DOHH2 (cell line): ENCODE measurements around the gene CLTCL1.
"Not testable (repeated sequence)": the region's sequence is repeated elsewhere in the genome, so short reads cannot be mapped to it uniquely, and the experiment has no call there.

Source experiments
- H3F3A ChIP-seq: fragments of 200-600 bp; sonication (generic), shearing (Covaris generic); 2 replicates; pipeline ENCODE4 v1.6.0; 2016; ENCODE audit warnings: antibody characterized with exemption, mild to moderate bottlenecking; ENCODE audit not compliant: control insufficient read depth, insufficient read depth
- H3K27ac ChIP-seq: fragments of 200-600 bp; sonication (generic); 2 replicates; pipeline ENCODE4 v1.5.1; 2014; ENCODE audit warnings: low read depth, mild to moderate bottlenecking, low read length, moderate library complexity
- H3K27me3 ChIP-seq: fragments of 200-600 bp; sonication (generic); 2 replicates; pipeline ENCODE4 v1.6.1; 2014; ENCODE audit warnings: mild to moderate bottlenecking, low read length, mixed read lengths; ENCODE audit not compliant: control insufficient read depth
- H3K36me3 ChIP-seq: fragments of 200-600 bp; sonication (generic); 2 replicates; pipeline ENCODE4 v1.6.1; 2014; ENCODE audit warnings: mild to moderate bottlenecking, low read length, moderate library complexity, mixed read lengths; ENCODE audit not compliant: control insufficient read depth
- H3K4me1 ChIP-seq: fragments of 200-600 bp; sonication (generic); 2 replicates; pipeline ENCODE4 v1.6.1; 2014; ENCODE audit warnings: mild to moderate bottlenecking, low read length, mixed read lengths; ENCODE audit not compliant: control insufficient read depth
- H3K4me2 ChIP-seq: fragments of 200-600 bp; sonication (generic); 2 replicates; pipeline ENCODE4 v1.6.0; 2014; ENCODE audit warnings: mild to moderate bottlenecking, low read length, moderate library complexity
- H3K4me3 ChIP-seq: fragments of 200-600 bp; sonication (generic); 2 replicates; pipeline ENCODE4 v1.5.1; 2014; ENCODE audit warnings: mild to moderate bottlenecking, low read length, mixed read lengths
- H3K79me2 ChIP-seq: fragments of 200-600 bp; sonication (generic); 2 replicates; pipeline ENCODE4 v1.6.1; 2014; ENCODE audit warnings: mild to moderate bottlenecking, low read length, mixed read lengths; ENCODE audit not compliant: control insufficient read depth
- H3K9me2 ChIP-seq: fragments of 200-600 bp; sonication (generic); replicated peaks from 2 replicates; pipeline ENCODE4 v1.6.1; 2014; ENCODE audit warnings: mild to moderate bottlenecking, low read length, mixed read lengths; ENCODE audit not compliant: control insufficient read depth
- H3K9me3 ChIP-seq: fragments of 200-600 bp; sonication (generic); 2 replicates; pipeline ENCODE4 v1.6.1; 2014; ENCODE audit warnings: antibody characterized with exemption, low read length, mixed read lengths; ENCODE audit not compliant: control insufficient read depth, insufficient read depth
- H4K20me1 ChIP-seq: fragments of 200-600 bp; sonication (generic); 2 replicates; pipeline ENCODE4 v1.6.0; 2014; ENCODE audit warnings: low read depth, mild to moderate bottlenecking, antibody characterized with exemption, low read length, moderate library complexity; ENCODE audit not compliant: control insufficient read depth, insufficient read depth
- EZH2phosphoT487 ChIP-seq: fragments of 200-600 bp; sonication (generic); IDR thresholded peaks from 2 replicates; pipeline ENCODE4 v1.6.1; 2017; ENCODE audit warnings: borderline replicate concordance, mild to moderate bottlenecking, antibody characterized with exemption, low read length, moderate library complexity, mixed read lengths
- TF ChIP-seq, protein P1 (sequence below): fragments of 200-600 bp; sonication (generic); IDR thresholded peaks from one replicate; pipeline ENCODE4 v1.5.1; 2014; ENCODE audit warnings: antibody characterized with exemption, mild to moderate bottlenecking, low read depth, low read length; ENCODE audit not compliant: poor library complexity, severe bottlenecking

CLTCL1 gene

DNA sequence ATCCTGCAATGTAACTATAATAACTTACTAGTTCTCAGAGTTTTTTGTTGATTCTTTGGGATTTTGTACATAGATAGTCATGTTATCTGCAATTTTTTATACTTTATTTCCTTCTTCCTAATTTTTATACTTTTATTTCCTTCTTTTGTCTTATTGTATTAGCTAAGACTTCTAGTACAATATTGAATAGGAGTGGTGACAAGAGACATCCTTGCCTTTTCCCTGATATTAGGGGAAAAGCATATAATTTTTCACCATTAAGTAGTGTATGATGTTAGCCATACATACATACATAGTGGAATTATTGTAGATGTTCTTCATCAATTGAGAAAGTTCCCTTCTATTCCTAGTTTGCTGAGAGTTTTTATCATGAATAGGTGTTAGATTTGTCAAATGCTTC is 27.8 kb upstream of the CLTCL1 start:
- Histone ChIP-seq H3K27ac (no peak overlapping the region), H3K36me3 (no peaks in the 10 kb centered on the region), H3K4me2 (no peak overlapping the region), H3K79me2 (no peaks in the 10 kb centered on the region), H4K20me1 (no peaks in the 10 kb centered on the region), H3F3A (no peaks in the 10 kb centered on the region), H3K9me3 (peaks cover 10% of the 10 kb centered on the region; the same call in 1 of the 2 replicates), H3K4me1 (no peaks in the 10 kb centered on the region), H3K4me3 (no peak overlapping the region), H3K27me3 (no peaks in the 10 kb centered on the region), H3K9me2 (no peaks in the 10 kb centered on the region)
- TF ChIP-seq EZH2phosphoT487 = no peak
- TF ChIP-seq, protein P1, sequence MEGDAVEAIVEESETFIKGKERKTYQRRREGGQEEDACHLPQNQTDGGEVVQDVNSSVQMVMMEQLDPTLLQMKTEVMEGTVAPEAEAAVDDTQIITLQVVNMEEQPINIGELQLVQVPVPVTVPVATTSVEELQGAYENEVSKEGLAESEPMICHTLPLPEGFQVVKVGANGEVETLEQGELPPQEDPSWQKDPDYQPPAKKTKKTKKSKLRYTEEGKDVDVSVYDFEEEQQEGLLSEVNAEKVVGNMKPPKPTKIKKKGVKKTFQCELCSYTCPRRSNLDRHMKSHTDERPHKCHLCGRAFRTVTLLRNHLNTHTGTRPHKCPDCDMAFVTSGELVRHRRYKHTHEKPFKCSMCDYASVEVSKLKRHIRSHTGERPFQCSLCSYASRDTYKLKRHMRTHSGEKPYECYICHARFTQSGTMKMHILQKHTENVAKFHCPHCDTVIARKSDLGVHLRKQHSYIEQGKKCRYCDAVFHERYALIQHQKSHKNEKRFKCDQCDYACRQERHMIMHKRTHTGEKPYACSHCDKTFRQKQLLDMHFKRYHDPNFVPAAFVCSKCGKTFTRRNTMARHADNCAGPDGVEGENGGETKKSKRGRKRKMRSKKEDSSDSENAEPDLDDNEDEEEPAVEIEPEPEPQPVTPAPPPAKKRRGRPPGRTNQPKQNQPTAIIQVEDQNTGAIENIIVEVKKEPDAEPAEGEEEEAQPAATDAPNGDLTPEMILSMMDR = no peak

DNA sequence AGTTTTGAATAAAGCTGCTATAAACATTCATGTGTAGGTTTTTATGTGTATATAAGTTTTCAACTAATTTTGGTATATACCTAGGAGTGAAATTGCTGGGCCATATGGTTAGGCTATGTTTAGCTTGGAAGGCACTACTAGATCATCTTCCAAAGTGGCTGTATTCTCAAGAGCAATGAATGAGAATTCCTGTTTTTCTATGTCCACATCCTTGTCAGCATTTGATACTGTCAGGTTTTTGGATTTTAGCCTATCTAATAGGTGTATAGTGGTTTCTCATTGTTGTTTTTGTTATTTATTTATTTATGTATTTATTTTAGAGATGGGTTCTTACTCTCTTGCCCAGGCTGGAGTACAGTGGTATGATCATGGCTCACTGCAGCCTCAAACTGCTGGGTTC is 26.3 kb upstream of the CLTCL1 start:
- Histone ChIP-seq H3K27me3 (no peaks in the 10 kb centered on the region), H4K20me1 (no peaks in the 10 kb centered on the region), H3K27ac (no peak overlapping the region), H3K79me2 (no peaks in the 10 kb centered on the region), H3K4me3 (no peak overlapping the region), H3F3A (no peaks in the 10 kb centered on the region), H3K4me2 (no peak overlapping the region), H3K9me3 (peaks cover 10% of the 10 kb centered on the region; the same call in 1 of the 2 replicates), H3K9me2 (no peaks in the 10 kb centered on the region), H3K36me3 (no peaks in the 10 kb centered on the region), H3K4me1 (no peaks in the 10 kb centered on the region)
- no peak for TF ChIP-seq EZH2phosphoT487
- TF ChIP-seq, protein P1 = no peak

DNA sequence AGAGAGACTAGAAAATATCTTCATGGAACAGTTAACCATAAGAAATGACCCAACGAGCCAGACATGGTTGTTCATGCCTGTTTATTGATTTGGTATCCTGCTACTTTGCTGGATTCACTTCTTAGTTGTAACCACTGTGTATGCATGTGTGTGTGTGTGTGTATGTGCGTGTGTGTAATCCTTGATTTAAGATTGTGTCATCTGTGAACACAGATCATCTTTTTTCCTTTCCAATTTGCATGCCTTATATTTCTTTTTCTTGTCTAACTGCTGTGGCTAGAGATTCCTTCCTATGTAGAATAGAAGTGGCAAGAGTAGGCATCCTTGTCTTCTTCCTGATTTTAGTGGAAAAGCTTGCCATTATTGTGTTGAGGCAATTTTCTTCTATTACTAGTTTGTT is 16.4 kb upstream of the CLTCL1 start:
- Histone ChIP-seq H4K20me1 (no peaks in the 10 kb centered on the region), H3K36me3 (no peaks in the 10 kb centered on the region), H3F3A (no peaks in the 10 kb centered on the region), H3K4me2 (no peak overlapping the region), H3K79me2 (no peaks in the 10 kb centered on the region), H3K9me2 (no peaks in the 10 kb centered on the region), H3K27ac (no peak overlapping the region), H3K4me1 (no peaks in the 10 kb centered on the region), H3K4me3 (no peak overlapping the region), H3K27me3 (no peaks in the 10 kb centered on the region), H3K9me3 (no peaks in the 10 kb centered on the region)
- TF ChIP-seq, protein P1 = no peak
- no peak for TF ChIP-seq EZH2phosphoT487

DNA sequence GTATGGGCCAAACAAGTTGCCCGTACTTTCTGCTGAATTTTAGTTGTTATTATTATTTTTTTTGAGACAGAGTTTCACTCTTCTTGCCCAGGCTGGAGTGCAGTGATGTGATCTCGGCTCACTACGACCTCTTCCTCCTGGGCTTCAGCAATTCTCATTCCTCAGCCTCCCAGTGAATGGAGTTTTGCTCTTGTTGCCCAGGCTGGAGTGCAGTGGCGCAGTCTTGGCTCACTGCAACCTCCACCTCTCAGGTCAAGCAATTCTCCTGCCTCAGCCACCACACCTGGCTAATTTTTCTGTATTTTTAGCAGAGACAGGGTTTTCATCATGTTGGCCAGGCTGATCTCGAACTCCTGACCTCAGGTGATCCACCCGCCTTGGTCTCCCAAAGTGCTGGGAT is 15.0 kb upstream of the CLTCL1 start:
- not testable (repeated sequence) for H3K79me2 ChIP-seq, H3K36me3 ChIP-seq, H4K20me1 ChIP-seq, H3K27ac ChIP-seq, H3K4me1 ChIP-seq, H3K4me3 ChIP-seq, H3K4me2 ChIP-seq, H3F3A ChIP-seq, H3K27me3 ChIP-seq, H3K9me3 ChIP-seq, H3K9me2 ChIP-seq
